ENCODE data around the gene PLA2G2D. TPM values are rescaled to one million over a fixed set of nuclear protein-coding genes. Genes with fewer than 3 reads are reported as not detected.

PLA2G2D gene
- total RNA-seq, 1 experiment from 2014 or later: not detected

DNA sequence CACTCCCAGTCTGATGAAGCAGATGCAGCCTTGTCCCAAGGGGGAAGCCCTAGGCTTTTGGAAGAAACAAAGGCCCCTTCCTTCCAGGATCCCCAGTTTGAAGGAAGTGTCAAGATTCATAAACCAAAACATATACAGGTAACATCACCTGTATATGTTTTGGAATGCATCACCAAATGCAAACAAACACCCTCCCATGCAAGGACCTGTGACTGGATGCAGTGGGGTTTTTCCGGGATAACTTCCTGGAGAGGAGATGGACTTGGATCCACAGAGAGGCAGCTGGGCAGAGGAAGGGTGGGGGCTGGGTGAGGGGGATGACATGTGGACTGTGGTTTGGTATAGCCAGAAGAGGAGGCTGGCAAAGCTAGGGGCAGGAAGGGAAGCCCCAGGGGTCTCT, 18.3 kb upstream of the PLA2G2D start:
- no peak overlapping the region for H2AFZ ChIP-seq (ENCODE audit: low read length)
- no peak overlapping the region for H4K91ac ChIP-seq (ENCODE audit: insufficient read length, low read depth, low read length)
- H3K23ac ChIP-seq (ENCODE audit: insufficient read length, low read depth, low read length): no peak overlapping the region
- DNase-seq: no peak
- H3K9me3 ChIP-seq (ENCODE audit: control insufficient read depth, low read depth, low read length): no peaks in the 10 kb centered on the region
- no peak overlapping the region for H3K56ac ChIP-seq (ENCODE audit: insufficient read length, low read depth, low read length)
- H3K4me2 ChIP-seq (ENCODE audit: insufficient read depth, insufficient read length, low read length): no peak overlapping the region
- H3K27ac Mint-ChIP-seq: no peak overlapping the region
- peaks cover 0 to 4% of the 10 kb centered on the region in 2 experiments; a peak in 1 of 4 replicates for H3K4me1 Mint-ChIP-seq
- no peak overlapping the region for H4K5ac ChIP-seq (ENCODE audit: insufficient read length, low read depth, low read length)
- H2BK12ac ChIP-seq (ENCODE audit: insufficient read length, low read depth, low read length): no peak overlapping the region
- no peaks in the 10 kb centered on the region for H3K4me1 ChIP-seq (ENCODE audit: insufficient read depth, low read length)
- H3K14ac ChIP-seq (ENCODE audit: insufficient read depth, low read length): no peak overlapping the region
- no peak overlapping the region for H3K27ac ChIP-seq (ENCODE audit: insufficient read length, low read depth, low read length)
- no peak overlapping the region for H3K4ac ChIP-seq (ENCODE audit: low read depth, low read length)
- no peak overlapping the region for H2BK5ac ChIP-seq (ENCODE audit: insufficient read length, low read length)
- no peaks in the 10 kb centered on the region for H4K20me1 ChIP-seq (ENCODE audit: control insufficient read depth, insufficient read depth, insufficient read length)
- H3K23me2 ChIP-seq (ENCODE audit: insufficient read length, low read depth, low read length, poor library complexity, severe bottlenecking): no peaks in the 10 kb centered on the region
- TF ChIP-seq, protein P1, sequence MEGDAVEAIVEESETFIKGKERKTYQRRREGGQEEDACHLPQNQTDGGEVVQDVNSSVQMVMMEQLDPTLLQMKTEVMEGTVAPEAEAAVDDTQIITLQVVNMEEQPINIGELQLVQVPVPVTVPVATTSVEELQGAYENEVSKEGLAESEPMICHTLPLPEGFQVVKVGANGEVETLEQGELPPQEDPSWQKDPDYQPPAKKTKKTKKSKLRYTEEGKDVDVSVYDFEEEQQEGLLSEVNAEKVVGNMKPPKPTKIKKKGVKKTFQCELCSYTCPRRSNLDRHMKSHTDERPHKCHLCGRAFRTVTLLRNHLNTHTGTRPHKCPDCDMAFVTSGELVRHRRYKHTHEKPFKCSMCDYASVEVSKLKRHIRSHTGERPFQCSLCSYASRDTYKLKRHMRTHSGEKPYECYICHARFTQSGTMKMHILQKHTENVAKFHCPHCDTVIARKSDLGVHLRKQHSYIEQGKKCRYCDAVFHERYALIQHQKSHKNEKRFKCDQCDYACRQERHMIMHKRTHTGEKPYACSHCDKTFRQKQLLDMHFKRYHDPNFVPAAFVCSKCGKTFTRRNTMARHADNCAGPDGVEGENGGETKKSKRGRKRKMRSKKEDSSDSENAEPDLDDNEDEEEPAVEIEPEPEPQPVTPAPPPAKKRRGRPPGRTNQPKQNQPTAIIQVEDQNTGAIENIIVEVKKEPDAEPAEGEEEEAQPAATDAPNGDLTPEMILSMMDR (conservative IDR thresholded peaks at IDR 0.05): no peak
- peaks cover 5% of the 10 kb centered on the region for H3K27me3 Mint-ChIP-seq (ENCODE audit: low read depth)
- H3K36me3 Mint-ChIP-seq (ENCODE audit: insufficient read depth in 1 of 3, low read depth in 3 of 3): no peaks in the 10 kb centered on the region
- H3K27me3 ChIP-seq (ENCODE audit: insufficient read depth, low read length): no peaks in the 10 kb centered on the region
- no peak overlapping the region for H2BK15ac ChIP-seq (ENCODE audit: low read depth, low read length)
- no peak overlapping the region for H4K8ac ChIP-seq (replicated peaks; ENCODE audit: insufficient read length, low read depth, low read length)
- no CpG with 5 or more reads among the region's 1 CpG for WGBS (ENCODE audit: extremely low coverage, insufficient read length, low lambda C conversion rate)
- no peak overlapping the region for H3T11ph ChIP-seq (ENCODE audit: low read length)
- no peak overlapping the region for H3K4me3 Mint-ChIP-seq
- no peaks in the 10 kb centered on the region for H3K79me2 ChIP-seq (ENCODE audit: insufficient read depth, low read length)
- no peaks in the 10 kb centered on the region for H3K79me1 ChIP-seq (ENCODE audit: insufficient read depth, low read depth, low read length, poor library complexity, severe bottlenecking)
- H2BK120ac ChIP-seq (ENCODE audit: low read depth, low read length, poor library complexity, severe bottlenecking): no peak overlapping the region
- H3K9ac ChIP-seq (ENCODE audit: extremely low read depth, insufficient read length, low read length): no peak overlapping the region
- no peak overlapping the region for H2AK5ac ChIP-seq (ENCODE audit: insufficient read length, low read length)
- H3K18ac ChIP-seq (ENCODE audit: insufficient read length, low read depth, low read length): no peak overlapping the region
- no peak overlapping the region for H2BK20ac ChIP-seq (ENCODE audit: low read depth, low read length, poor library complexity, severe bottlenecking)
- H3K9me3 Mint-ChIP-seq: no peaks in the 10 kb centered on the region; a peak in 1 of 5 replicates

Measured in H9 (cell line).